GM21619 (cell line): Measurements from ENCODE around the gene TP53INP2.
"Not testable (repeated sequence)": the region's sequence is repeated elsewhere in the genome, so short reads cannot be mapped to it uniquely, and the experiment has no call there.

Experiments used
- ATAC-seq: cut with Tn5 transposase; IDR thresholded peaks from one replicate; pipeline ENCODE4 v1.9.1; 2021; ENCODE audit not compliant: unreplicated experiment

The TP53INP2 gene

DNA sequence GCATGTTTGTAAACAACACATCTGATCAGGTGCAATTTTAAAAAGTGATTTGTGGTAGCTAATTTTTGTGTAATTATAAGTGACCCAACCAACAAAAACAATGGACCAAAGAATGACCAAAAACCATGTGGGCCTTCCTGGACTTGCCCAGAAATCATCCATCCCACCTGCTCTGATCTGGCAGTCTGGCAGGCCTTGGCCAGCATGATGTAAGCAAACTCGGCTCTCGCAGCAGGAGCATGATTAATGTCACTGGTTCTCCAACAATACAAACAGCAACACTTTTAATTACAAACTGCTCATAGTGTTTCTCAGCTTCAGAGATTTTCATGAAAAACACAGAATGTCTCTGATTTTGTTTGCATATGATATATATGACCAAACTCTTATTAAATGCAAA, 16.1 kb downstream of the TP53INP2 start:
- ATAC-seq = no peak

DNA sequence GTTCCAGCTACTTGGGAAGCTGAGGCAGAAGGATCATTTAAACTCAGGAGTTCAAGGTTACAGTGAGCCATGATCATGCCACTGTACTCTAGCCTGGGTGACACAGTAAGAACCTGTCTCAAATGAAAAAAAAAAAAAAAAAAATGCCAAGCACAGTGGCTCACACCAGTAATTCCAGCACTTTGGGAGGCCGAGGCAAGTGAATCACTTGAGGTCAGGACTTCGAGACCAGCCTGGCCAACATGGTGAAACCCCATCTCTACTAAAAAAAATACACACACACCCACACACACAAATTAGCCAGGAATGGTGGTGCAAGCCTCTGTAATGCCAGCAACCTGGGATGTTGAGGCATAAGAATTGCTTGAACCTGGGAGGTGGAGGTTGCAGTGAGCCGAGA, 18.4 kb downstream of the TP53INP2 start:
- not testable (repeated sequence) for ATAC-seq

DNA sequence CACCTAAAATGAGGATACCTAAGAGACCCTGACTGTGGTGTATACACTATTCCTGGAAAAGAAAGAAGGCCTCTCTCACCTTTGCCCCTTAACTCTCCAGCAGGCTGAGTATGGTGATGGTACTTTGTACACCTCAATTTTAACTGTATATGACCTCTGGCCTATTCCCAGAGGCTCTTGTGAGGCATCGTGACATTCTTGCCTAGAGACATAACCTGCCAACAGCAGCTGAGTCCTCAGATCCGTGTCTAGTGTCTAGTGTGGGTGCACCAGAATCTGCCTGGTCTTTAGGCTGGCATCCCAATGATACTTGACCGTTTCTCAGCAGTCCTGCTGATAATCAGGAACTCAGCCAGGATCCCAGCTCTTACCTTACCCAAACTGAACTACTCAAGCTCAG, 20.0 kb downstream of the TP53INP2 start:
- no peak for ATAC-seq

DNA sequence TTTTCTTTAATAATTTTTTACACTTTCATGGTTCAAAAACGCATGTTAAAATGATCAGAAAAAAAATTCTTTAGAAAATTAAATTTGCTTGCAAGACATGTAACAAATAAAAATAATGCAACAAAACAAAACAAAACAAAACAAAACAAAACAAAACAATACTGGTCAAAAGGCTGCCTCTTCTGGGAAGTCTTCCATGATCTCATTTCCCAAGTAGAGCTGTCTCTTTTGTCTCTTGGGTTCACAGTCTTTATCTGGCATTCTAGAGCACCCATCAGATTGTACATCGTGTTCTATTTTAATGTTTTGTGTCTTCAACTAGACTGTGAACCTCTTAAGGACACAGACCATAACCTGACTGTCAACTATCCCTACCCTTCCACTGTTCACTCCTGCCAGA, 25.3 kb downstream of the TP53INP2 start:
- ATAC-seq = no peak

DNA sequence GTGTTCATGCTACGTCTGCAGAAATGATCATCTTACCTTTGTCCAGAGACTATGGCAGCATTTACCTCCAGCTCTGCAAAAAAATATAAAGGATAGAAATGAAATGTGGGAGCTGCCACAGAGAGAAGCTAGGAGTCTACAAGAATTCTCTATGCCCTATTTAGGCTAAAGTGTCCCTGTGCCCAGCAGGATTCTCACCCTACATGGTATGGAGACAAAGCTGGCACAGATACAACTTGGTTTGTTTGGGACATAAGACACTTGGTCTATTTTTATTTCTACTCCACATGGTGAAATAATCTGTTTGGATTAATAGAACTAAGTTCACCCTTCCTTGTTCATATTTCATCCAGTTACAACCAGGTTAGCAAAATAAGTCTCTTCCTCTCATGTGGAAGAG, 28.4 kb downstream of the TP53INP2 start:
- no peak for ATAC-seq

DNA sequence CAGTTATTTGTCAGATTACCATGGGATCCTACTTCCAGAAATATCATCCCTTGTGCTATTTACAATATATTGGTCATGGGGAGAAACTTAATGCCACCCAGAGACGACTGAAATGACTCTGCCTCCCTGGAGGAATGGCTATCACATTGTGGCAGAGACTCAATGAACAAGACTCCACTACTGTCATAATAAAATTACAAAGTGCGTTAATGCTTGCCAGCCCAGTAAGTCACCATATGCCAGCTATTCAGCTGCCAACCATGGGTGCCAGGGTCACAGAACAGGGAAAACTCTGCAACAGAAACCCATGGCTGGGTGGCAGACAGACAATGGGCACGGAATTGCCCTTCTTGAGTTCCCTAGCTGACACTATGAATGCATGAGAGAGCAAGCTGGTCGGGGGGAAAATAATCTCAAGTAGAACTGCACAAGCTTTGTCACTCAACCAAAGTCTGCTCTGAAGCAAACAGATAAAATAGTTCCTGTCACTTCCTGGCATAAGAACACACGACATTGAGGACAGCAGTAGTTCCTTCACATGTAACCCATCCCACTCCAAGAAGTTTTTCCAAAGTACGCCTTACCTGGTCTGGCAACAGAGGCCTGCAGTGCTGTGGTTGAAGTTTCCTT, 32.1 kb downstream of the TP53INP2 start:
- ATAC-seq = no peak

DNA sequence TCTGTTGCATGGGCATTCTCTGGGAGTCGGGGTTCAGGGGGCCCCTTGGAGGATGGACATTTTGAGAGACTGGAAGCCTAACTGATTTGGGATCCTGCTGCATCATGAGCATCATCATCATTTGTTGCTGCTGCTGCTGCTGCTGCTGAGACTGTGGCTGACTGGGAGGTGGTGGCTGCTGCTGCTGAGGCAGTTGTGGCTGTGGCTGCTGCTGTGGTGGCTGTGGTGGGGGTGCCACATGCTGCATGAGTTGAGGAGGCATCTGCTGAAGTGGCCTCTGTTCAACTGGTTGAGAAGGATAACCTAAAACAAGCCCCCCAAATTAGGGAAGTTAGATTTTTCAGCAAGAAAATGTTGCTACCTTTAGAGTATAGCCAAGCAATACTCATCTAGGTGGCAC, 38.9 kb downstream of the TP53INP2 start:
- ATAC-seq = no peak

DNA sequence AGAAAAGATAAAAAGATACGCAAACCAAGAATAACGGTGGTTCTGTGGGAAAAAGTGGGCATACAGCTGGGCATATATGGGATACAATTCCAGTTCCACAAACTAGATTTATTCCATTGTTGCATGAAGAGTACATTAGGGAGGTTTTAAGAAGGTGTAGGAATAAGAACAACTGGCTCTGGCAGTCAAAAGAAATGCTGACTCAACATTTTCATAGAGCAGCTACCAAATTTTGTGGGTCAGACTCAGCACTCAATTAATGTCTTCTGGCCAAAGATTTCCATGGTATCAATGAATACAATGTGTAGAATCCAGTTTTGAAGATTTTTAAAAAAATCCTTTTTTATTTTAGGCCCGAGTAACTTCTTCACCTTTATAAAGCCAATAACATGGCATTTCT, 40.2 kb downstream of the TP53INP2 start:
- ATAC-seq = no peak

DNA sequence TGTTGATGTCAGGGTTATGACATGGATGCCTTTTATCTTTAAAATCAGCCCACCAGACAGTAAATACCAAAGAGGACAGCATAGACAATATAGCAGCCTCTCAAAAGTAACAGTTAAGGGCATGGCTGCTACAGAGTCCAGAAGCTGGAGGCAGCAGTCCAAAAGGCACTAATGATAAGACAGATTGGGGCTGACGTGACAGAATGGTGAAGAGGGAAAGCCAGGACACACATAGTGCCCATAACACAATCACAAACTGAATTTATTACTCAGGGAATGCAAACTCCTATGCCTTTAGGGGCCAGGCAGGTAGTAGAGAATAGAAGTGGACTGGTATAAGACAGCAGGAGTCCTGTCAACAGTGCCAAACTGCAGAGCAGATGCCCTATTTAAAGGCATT, 40.7 kb downstream of the TP53INP2 start:
- no peak for ATAC-seq

DNA sequence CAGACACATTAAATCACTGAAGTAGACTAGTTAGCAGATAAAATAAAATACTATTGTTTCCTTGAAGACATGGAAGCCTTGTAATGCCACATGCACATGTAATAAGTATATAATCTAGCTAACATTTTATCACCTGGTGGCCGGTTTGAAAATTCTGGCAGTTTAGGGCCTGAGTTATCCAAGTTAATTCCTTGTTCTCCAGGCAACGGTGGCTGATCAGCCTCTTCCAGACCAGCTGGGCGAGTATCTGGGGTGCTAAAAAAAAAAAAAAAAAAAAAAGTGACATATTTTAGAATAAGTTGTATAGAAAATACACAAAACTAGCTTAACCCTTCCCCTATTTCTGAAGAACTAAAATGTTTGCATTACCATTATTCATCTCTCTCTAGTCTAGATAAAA, 42.5 kb downstream of the TP53INP2 start:
- no peak for ATAC-seq

DNA sequence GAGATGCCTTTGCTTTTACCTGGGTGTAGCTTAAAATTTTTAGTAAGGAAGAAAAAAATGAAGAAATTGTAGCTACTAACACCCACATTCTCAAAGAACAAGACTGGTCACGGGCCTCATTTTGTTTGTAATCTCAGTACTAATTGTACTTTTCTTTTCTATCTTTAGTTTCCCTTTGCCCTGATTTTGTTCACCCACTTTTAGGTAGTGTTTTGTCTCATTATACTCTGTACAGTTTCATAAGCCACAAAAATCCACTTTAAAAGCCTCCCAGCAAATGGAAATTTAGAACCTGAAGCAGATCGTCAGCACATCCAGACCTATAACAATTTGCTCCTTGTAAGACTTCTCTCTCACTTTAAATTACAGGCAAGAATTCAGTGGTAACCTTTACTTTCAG, 43.3 kb downstream of the TP53INP2 start:
- ATAC-seq = no peak

DNA sequence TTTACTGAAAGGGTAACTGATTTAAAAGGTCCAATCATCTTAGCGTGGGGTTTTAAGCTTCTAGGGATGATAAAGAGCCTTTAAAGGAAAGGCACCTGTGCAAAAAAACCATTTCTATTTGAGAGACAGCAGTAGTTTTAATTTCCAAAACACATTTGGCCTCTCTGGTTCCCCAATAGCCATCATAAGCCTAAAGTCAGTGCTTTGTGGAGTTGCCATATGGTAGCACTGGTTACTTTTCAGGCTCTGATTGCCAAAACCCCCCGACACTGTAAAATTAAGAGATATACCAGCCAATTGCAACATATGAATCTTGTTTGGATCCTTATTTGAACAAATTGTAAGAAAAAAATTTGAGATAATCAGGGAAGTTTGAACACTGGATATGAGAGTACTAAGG, 44.6 kb downstream of the TP53INP2 start:
- ATAC-seq = no peak

DNA sequence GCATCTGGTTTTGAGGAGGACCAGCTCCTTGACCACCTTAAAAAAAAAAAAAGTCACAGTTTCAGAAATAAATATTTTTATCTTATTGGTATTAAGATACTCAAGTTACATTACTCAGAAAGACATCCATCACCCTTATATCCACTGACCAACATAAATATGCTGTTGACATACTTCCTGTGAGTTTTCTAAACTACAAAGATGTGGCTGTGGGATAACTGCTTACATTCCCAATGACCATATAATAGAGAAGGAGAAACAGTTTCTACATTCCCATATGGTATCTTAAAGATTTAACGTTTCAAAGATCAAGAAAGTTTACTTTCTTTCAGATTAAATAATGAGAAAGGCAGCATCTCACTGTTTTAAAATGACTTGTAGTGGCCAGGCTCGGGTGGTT, 46.3 kb downstream of the TP53INP2 start:
- no peak for ATAC-seq

DNA sequence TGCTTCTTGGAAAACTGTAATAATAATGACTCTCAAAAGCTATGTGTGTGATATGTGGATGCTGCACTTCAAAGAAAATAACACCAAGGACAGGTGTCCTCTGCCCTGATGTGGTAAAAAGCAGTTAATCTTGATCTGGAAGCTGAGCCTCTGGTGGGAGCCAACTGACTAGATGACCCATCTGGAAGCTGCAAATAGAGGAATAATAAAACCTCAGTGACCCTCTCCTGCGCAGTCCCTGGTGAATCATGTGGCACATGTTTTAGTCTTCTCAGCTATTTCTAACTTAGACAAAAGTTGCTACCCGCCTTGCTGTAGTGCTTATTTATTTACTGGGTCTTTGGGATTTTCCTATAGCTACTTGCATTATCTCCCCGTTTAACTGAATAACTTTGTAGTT, 47.3 kb downstream of the TP53INP2 start:
- no peak for ATAC-seq

DNA sequence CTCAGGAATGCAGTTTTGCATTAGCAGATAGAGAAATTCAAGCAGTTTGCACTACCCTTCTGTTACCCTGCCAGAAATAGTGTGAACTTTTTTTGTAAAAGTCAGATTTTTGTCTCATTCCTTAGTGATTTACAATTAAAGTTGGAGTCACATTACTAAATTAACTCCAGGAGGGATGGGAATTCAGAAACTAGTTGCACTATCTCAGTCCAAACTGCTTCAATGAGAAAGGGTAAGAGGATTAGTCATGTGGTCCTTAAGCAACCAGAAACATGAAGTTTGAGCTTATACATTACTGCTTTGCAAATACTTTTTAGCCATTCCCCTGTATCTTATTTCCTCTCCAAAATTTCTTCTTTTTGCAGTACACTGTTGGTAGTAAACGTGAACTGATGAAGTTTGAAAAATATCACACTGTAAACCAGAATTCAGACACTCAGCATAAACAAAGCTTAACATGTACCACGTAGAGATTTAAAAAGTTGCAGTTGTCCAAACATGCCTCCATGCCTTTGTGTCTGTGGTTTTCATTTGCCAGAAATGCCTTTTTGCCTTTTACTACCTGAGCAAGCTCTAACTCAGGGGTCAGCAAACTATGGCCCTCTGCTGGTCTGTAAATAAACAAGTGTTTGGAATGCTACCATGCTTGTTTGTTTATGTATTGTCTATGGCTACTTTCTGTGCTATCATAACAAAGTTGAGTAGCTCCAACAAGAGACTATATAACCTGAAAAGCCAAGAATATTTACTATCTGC, 49.7 kb downstream of the TP53INP2 start:
- ATAC-seq = no peak

DNA sequence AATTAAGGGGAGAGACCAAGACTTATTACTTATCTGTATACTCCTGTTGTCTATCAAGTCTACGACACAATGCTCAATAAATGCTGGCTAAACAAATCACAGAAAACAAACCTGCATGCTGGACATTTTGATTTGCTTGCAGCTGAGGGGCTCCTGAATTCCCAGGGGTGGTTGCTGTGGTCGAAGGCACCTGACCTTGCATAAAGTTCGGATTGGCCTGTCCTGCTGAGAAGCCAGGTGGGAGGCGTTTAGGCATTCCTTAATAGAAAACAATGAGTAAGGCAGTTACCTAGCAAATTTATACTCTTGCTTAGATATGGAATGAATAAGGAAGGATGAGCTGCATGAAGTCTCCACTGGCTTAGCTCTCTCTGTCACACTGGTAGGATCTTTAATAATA, 50.5 kb downstream of the TP53INP2 start:
- ATAC-seq = no peak

DNA sequence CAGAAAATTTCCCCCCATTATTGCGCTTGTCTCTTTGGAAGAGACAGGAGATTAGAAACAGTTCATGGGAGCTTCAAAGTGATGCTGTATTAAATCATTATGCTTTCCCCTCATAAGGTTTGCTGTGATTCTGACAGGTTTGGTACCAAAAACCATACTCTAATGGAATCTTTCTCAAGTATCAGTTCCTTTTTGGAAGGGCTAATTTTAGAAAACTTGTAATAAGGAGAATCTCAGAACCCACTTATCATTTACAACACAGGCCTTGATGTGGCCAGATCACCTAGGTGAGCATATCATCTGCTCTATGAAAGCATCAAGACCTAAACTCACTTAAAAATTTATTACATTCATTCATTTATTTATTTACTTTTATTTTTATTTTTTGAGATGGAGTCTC, 51.2 kb downstream of the TP53INP2 start:
- ATAC-seq = no peak

DNA sequence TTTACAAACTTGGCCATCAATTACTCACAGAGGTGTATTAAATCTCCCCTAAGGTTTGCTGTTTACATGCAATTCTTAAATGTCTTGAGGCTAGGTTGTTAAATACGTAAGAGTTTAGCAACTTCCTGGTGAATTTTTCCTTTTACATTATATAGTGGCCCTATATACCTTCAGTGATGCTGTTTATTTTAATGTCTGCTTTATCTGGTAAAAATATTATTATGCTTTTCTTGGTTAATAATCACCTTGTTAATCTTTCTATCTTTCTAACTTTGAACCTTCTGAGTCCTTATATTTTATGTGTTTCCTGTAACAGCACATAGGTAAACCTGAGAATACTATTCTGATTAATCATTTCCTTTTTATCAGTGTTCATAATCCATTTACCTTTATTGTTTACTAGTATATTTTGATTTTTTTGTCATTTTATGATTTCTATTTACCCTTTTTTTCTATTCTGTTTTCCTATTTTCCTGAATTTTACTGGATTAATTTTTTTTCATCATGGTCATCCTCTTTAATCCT, 57.9 kb downstream of the TP53INP2 start:
- no peak for ATAC-seq
